Sigmoid colon (tissue), 4 donors: ENCODE measurements around the gene SYCN.

Experiments used
- EP300 ChIP-seq, 4 donors: sonication (generic); formaldehyde crosslinking; IDR thresholded peaks; one replicate each; pipeline ENCODE4 v1.6.1; 2017; ENCODE audit warnings: antibody characterized with exemption in 4 of 4
- POLR2A ChIP-seq, 2 donors: fragments of 450-650 bp; IDR thresholded peaks; one replicate each; pipeline ENCODE4 v1.6.1; 2016; ENCODE audit warnings: antibody characterized with exemption in 2 of 2, mild to moderate bottlenecking in 2 of 2, moderate library complexity in 2 of 2
- POLR2AphosphoS5 ChIP-seq, 4 donors: sonication (generic); formaldehyde crosslinking; IDR thresholded peaks; one replicate each; pipeline ENCODE4 v1.6.1; 2017; ENCODE audit warnings: antibody characterized with exemption in 4 of 4
- TF ChIP-seq, protein P1 (sequence below), 4 experiments: fragments of 450-650 bp in 3 of 4; fragments of 200-600 bp in 1 of 4; IDR thresholded peaks; one replicate each; pipeline ENCODE4 v1.5.1; 2016 to 2019; ENCODE audit warnings: antibody characterized with exemption in 4 of 4, mild to moderate bottlenecking in 3 of 4, moderate library complexity in 2 of 4

DNA sequence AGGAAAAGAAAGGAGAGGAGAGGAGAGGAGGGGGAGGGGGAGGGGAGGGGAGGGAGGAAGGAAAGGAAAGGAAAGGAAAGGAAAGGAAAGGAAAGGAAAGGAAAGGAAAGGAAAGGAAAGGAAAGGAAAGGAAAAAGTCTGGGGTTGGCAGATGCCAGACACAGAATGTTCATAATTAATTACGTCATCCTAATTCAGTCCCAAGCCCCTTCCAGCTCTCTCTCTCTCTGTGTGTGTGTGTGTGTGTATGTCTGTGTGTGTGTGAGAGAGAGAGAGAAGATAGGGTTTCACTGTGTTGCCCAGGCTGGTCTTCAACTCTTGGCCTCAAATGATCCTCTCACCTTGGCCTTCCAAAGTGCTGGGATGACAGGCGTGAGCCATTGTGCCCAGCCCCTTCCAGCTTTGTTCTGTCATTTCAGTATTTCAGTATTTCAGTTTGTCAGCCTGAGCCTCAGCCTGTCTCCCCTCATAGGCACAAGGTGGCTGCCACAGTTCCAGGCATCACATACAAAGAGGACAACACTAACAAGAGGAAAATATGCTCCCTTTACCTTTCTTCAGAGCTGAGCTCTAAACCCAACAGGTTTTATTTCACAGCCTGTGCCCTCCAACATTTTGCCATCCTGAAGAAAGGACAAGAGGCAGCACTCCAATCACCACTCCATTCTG is 26.2 kb upstream of the SYCN start:
- TF ChIP-seq POLR2A (IDR thresholded peaks at IDR 0.05) (no peak), POLR2AphosphoS5 (IDR thresholded peaks at IDR 0.05) (no peak), EP300 (IDR thresholded peaks at IDR 0.05) (no peak)
- TF ChIP-seq, protein P1, sequence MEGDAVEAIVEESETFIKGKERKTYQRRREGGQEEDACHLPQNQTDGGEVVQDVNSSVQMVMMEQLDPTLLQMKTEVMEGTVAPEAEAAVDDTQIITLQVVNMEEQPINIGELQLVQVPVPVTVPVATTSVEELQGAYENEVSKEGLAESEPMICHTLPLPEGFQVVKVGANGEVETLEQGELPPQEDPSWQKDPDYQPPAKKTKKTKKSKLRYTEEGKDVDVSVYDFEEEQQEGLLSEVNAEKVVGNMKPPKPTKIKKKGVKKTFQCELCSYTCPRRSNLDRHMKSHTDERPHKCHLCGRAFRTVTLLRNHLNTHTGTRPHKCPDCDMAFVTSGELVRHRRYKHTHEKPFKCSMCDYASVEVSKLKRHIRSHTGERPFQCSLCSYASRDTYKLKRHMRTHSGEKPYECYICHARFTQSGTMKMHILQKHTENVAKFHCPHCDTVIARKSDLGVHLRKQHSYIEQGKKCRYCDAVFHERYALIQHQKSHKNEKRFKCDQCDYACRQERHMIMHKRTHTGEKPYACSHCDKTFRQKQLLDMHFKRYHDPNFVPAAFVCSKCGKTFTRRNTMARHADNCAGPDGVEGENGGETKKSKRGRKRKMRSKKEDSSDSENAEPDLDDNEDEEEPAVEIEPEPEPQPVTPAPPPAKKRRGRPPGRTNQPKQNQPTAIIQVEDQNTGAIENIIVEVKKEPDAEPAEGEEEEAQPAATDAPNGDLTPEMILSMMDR (IDR thresholded peaks at IDR 0.05) = no peak
